ENCODE measurements around the gene EDEM3.

DNA sequence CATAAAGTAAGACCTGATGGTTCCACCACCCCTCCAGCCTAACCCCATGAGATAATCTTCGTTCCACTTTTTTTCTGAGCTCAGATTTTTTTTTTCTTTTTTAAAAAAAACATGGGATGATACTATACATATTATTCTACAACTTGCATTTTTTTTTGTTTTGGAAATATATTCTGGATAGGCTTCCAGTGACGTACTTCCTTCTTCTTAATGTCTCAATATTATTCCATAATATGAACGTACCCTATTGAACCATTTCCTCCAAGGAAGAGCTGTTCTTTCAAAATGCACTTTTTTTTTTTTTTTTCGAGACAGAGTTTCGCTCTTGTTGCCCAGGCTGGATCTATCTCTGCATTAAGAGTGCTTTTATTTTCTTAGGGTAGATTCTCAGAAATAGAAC, 1.5 kb downstream of the EDEM3 start:
- TF ChIP-seq CTCF (IDR thresholded peaks at IDR 0.05): no peak
- no peak for TF ChIP-seq EP300 (IDR thresholded peaks at IDR 0.05)
- TF ChIP-seq CEBPB (IDR thresholded peaks at IDR 0.05): no peak
- no peak for TF ChIP-seq POLR2A (IDR thresholded peaks at IDR 0.05; ENCODE audit: low read length)
- no peak for TF ChIP-seq GATA3 (IDR thresholded peaks at IDR 0.05; ENCODE audit: borderline replicate concordance)

All from A549 (cell line).